VCaP (cell line): Measurements from ENCODE around the gene PDE10A.

ENCODE experiments used
- H3K27ac ChIP-seq: fragments of 450-650 bp; 2 replicates; pipeline ENCODE4 v1.5.1; 2017
- CTCF ChIP-seq: fragments of 450-650 bp; conservative IDR thresholded peaks from 2 replicates; pipeline ENCODE4 v1.5.1; 2017; ENCODE audit warnings: mild to moderate bottlenecking, moderate library complexity

PDE10A gene

GRCh38 chr6:165519316-165519715, 143.7 kb downstream of the PDE10A start:
- TF ChIP-seq CTCF, result no peak
- H3K27ac ChIP-seq, result no peak overlapping the region

- no peak overlapping the region for H3K27ac ChIP-seq
- no peak for TF ChIP-seq CTCF
These were observed 146.9 kb downstream of the PDE10A start for GRCh38 chr6:165515963-165516624.

GRCh38 chr6:165514621-165515020, 148.4 kb downstream of the PDE10A start:
- TF ChIP-seq CTCF, result no peak
- no peak overlapping the region for H3K27ac ChIP-seq

- no peak overlapping the region for H3K27ac ChIP-seq
- no peak for TF ChIP-seq CTCF
These were observed 151.2 kb downstream of the PDE10A start for GRCh38 chr6:165511807-165512206.

GRCh38 chr6:165508321-165508869, 154.6 kb downstream of the PDE10A start:
- no peak overlapping the region for H3K27ac ChIP-seq
- no peak for TF ChIP-seq CTCF

- no peak for TF ChIP-seq CTCF
- H3K27ac ChIP-seq, result no peak overlapping the region
These were observed 156.4 kb downstream of the PDE10A start for GRCh38 chr6:165506657-165507056.

GRCh38 chr6:165500214-165500907, 162.7 kb downstream of the PDE10A start:
- H3K27ac ChIP-seq, result peak overlapping the region; percentile 37; the same call in 1 of the 2 replicates

- no peak overlapping the region for H3K27ac ChIP-seq
- no peak for TF ChIP-seq CTCF
These were observed 165.6 kb downstream of the PDE10A start for GRCh38 chr6:165497472-165497871.
